Stomach smooth muscle (tissue), 2 donors: Measurements from ENCODE around the gene TP53RK.

ENCODE experiments used
- H3K27ac ChIP-seq: one replicate; pipeline ENCODE4 v1.7.0; 2013; ENCODE audit warnings: mild to moderate bottlenecking, low read length, inconsistent platforms
- H3K27me3 ChIP-seq, 2 donors: one replicate each; pipeline ENCODE4 v1.7.0; 2013; ENCODE audit warnings: low read length in 2 of 2; ENCODE audit not compliant: insufficient read depth in 2 of 2, control insufficient read depth in 1 of 2
- H3K36me3 ChIP-seq, 2 donors: one replicate each; pipeline ENCODE4 v1.7.0; 2013; ENCODE audit warnings: low read length in 2 of 2; ENCODE audit not compliant: control insufficient read depth in 2 of 2, insufficient read depth in 2 of 2
- H3K4me1 ChIP-seq: one replicate; pipeline ENCODE4 v1.7.0; 2013; ENCODE audit warnings: low read length; ENCODE audit not compliant: control insufficient read depth, insufficient read depth
- H3K4me3 ChIP-seq, 2 donors: one replicate each; pipeline ENCODE4 v1.7.0; 2013; ENCODE audit warnings: low read length in 2 of 2
- H3K9ac ChIP-seq, 2 donors: one replicate each; pipeline ENCODE4 v1.7.0; 2013; ENCODE audit warnings: low read length in 2 of 2, mild to moderate bottlenecking in 1 of 2
- H3K9me3 ChIP-seq, 2 donors: one replicate each; pipeline ENCODE4 v1.7.0; 2013; ENCODE audit warnings: low read length in 2 of 2; ENCODE audit not compliant: control insufficient read depth in 2 of 2
- donor health status: healthy.
- donor health status: Pancreatic carcinoma.

Gene TP53RK

GRCh38 chr20:46696791-46697279 lies 7.6 kb upstream of the TP53RK start:
- H3K9ac ChIP-seq, result no peak overlapping the region
- H3K9me3 ChIP-seq, result no peaks in the 10 kb centered on the region
- H3K27me3 ChIP-seq, result peaks cover 2 to 18% of the 10 kb centered on the region in 2 donors
- H3K4me3 ChIP-seq, result no peak overlapping the region
- H3K4me1 ChIP-seq, result no peaks in the 10 kb centered on the region
- H3K36me3 ChIP-seq, result no peaks in the 10 kb centered on the region
- no peak overlapping the region for H3K27ac ChIP-seq

GRCh38 chr20:46695892-46696291 lies 6.6 kb upstream of the TP53RK start:
- Histone ChIP-seq H3K4me3 (no peak overlapping the region), H3K27ac (no peak overlapping the region), H3K27me3 (peaks cover 2 to 16% of the 10 kb centered on the region in 2 donors), H3K9me3 (no peaks in the 10 kb centered on the region), H3K36me3 (no peaks in the 10 kb centered on the region), H3K4me1 (no peaks in the 10 kb centered on the region), H3K9ac (no peak overlapping the region)

GRCh38 chr20:46694484-46694883 lies 5.2 kb upstream of the TP53RK start:
- H3K9ac ChIP-seq, result no peak overlapping the region
- H3K4me3 ChIP-seq, result no peak overlapping the region
- H3K27me3 ChIP-seq, result peaks cover 2 to 9% of the 10 kb centered on the region in 2 donors
- H3K9me3 ChIP-seq, result no peaks in the 10 kb centered on the region
- no peak overlapping the region for H3K27ac ChIP-seq
- no peaks in the 10 kb centered on the region for H3K36me3 ChIP-seq
- H3K4me1 ChIP-seq, result no peaks in the 10 kb centered on the region

GRCh38 chr20:46691196-46691595 lies 2.0 kb upstream of the TP53RK start:
- no peak overlapping the region for H3K4me3 ChIP-seq
- peaks cover 16% of the 10 kb centered on the region for H3K4me1 ChIP-seq
- no peaks in the 10 kb centered on the region for H3K36me3 ChIP-seq

GRCh38 chr20:46690219-46691106 lies 1.2 kb upstream of the TP53RK start:
- peak overlapping the region; percentile 72 to 95 for H3K9ac ChIP-seq
- H3K9me3 ChIP-seq, result no peaks in the 10 kb centered on the region
- H3K36me3 ChIP-seq, result no peaks in the 10 kb centered on the region
- H3K4me1 ChIP-seq, result peaks cover 16% of the 10 kb centered on the region
- H3K27ac ChIP-seq, result peak overlapping the region; percentile 90
- H3K27me3 ChIP-seq, result no peaks in the 10 kb centered on the region
- H3K4me3 ChIP-seq, result peak overlapping the region; percentile 71 to 87

More at GRCh38 chr20:46691196-46691595, 2.0 kb upstream of the TP53RK start:
- no peaks in the 10 kb centered on the region for H3K9me3 ChIP-seq
- H3K27me3 ChIP-seq, result peaks cover under 1 to 2% of the 10 kb centered on the region in 2 donors
- H3K27ac ChIP-seq, result no peak overlapping the region
- no peak overlapping the region for H3K9ac ChIP-seq

GRCh38 chr20:46689754-46690085 lies 476 bp upstream of the TP53RK start:
- peaks cover 16% of the 10 kb centered on the region for H3K4me1 ChIP-seq
- peak overlapping the region; percentile 71 to 87 for H3K4me3 ChIP-seq
- no peaks in the 10 kb centered on the region for H3K27me3 ChIP-seq
- H3K9me3 ChIP-seq, result no peaks in the 10 kb centered on the region
- peak overlapping the region; percentile 72 to 95 for H3K9ac ChIP-seq
- peak overlapping the region; percentile 90 for H3K27ac ChIP-seq
- H3K36me3 ChIP-seq, result no peaks in the 10 kb centered on the region

GRCh38 chr20:46688151-46689081 lies 828 bp downstream of the TP53RK start:
- H3K27me3 ChIP-seq, result no peaks in the 10 kb centered on the region
- no peaks in the 10 kb centered on the region for H3K36me3 ChIP-seq
- H3K9ac ChIP-seq, result peak overlapping the region; percentile 93 to 96
- no peaks in the 10 kb centered on the region for H3K9me3 ChIP-seq
- H3K4me1 ChIP-seq, result peaks cover 26% of the 10 kb centered on the region
- peak overlapping the region; percentile 90 for H3K27ac ChIP-seq
- peak overlapping the region; percentile 80 to 87 for H3K4me3 ChIP-seq

GRCh38 chr20:46683939-46684750 lies 5.1 kb downstream of the TP53RK start:
- H3K27ac ChIP-seq, result no peak overlapping the region
- peak overlapping the region; percentile 45 to 67 for H3K4me3 ChIP-seq
- peaks cover 0 to 2% of the 10 kb centered on the region in 2 donors for H3K36me3 ChIP-seq
- H3K9ac ChIP-seq, result peak overlapping the region; percentile 34 to 51
- no peaks in the 10 kb centered on the region for H3K27me3 ChIP-seq
- H3K9me3 ChIP-seq, result no peaks in the 10 kb centered on the region
- H3K4me1 ChIP-seq, result peaks cover 34% of the 10 kb centered on the region

- Histone ChIP-seq H3K9me3 (no peaks in the 10 kb centered on the region), H3K9ac (peak overlapping the region; percentile 21 to 34), H3K27me3 (no peaks in the 10 kb centered on the region), H3K36me3 (peaks cover 0 to 2% of the 10 kb centered on the region in 2 donors), H3K27ac (no peak overlapping the region), H3K4me3 (peak overlapping the region; percentile 45 to 67), H3K4me1 (peaks cover 32% of the 10 kb centered on the region)
Observed at GRCh38 chr20:46683668-46683938, 5.6 kb downstream of the TP53RK start.

- Histone ChIP-seq H3K9ac (peak overlapping the region in 1 of 2 donors; percentile 21), H3K27ac (no peak overlapping the region), H3K4me3 (peak overlapping the region; percentile 45 to 67), H3K36me3 (peaks cover 0 to 2% of the 10 kb centered on the region in 2 donors), H3K27me3 (no peaks in the 10 kb centered on the region), H3K9me3 (no peaks in the 10 kb centered on the region), H3K4me1 (peaks cover 28% of the 10 kb centered on the region)
Observed at GRCh38 chr20:46683011-46683667, 6.1 kb downstream of the TP53RK start.
